Activated B cell treated with CpG ODN at 0.5 μM for 24 hours (primary cell): Measurements from ENCODE around the gene WDR7. TPM values are rescaled to one million over a fixed set of nuclear protein-coding genes. Genes with fewer than 3 reads are reported as not detected.

Source experiments
- ATAC-seq: fragments of 200-7000 bp; cut with Tn5 transposase; one replicate; pipeline ENCODE4 v1.10.0; 2021; ENCODE audit warnings: low read depth, mild to moderate bottlenecking, moderate library complexity
- CTCF ChIA-PET: fragments of 350-600 bp; sonication (Branson Sonifier 250); formaldehyde crosslinking; loops from one replicate; lab custom pipeline; 2021; ENCODE audit warnings: antibody characterized with exemption; lab: Charles Lee
- POLR2A ChIA-PET: fragments of 350-600 bp; sonication (Branson Sonifier 250); formaldehyde crosslinking; loops from one replicate; lab custom pipeline; 2021; ENCODE audit warnings: antibody characterized with exemption; lab: Charles Lee
- DNase-seq: peaks from one replicate; pipeline ENCODE4 v3.0.0; 2022
- H3K27ac Mint-ChIP-seq: one replicate; pipeline ENCODE4 v1.8.0; 2020; ENCODE audit warnings: mixed read lengths
- H3K27me3 Mint-ChIP-seq: one replicate; pipeline ENCODE4 v1.8.0; 2021; ENCODE audit warnings: mixed read lengths
- H3K36me3 Mint-ChIP-seq: one replicate; pipeline ENCODE4 v1.8.0; 2021; ENCODE audit warnings: low read depth, mixed read lengths
- H3K4me1 Mint-ChIP-seq: one replicate; pipeline ENCODE4 v1.8.0; 2021; ENCODE audit warnings: mixed read lengths
- H3K4me3 Mint-ChIP-seq: one replicate; pipeline ENCODE4 v1.8.0; 2020; ENCODE audit warnings: mild to moderate bottlenecking, mixed read lengths
- H3K9me3 Mint-ChIP-seq: one replicate; pipeline ENCODE4 v1.8.0; 2020; ENCODE audit warnings: mixed read lengths
- intact Hi-C: fragments of 100-400 bp; cut with micrococcal nuclease; formaldehyde crosslinking; loops from one replicate; pipeline ENCODE4 v1.15.1; 2024
- total RNA-seq: library from RNA; stranded (reverse); gene quantifications from 2 replicates; pipeline ENCODE4 v1.2.3, GENCODE V29; 2022
- TF ChIP-seq, protein P1 (sequence below): fragments of 200-600 bp; IDR thresholded peaks from one replicate; pipeline ENCODE4 v1.8.0; 2022; ENCODE audit warnings: antibody characterized with exemption, mild to moderate bottlenecking

Gene WDR7
- total RNA-seq, 1 donor from 2014 or later = 33.4 TPM

DNA sequence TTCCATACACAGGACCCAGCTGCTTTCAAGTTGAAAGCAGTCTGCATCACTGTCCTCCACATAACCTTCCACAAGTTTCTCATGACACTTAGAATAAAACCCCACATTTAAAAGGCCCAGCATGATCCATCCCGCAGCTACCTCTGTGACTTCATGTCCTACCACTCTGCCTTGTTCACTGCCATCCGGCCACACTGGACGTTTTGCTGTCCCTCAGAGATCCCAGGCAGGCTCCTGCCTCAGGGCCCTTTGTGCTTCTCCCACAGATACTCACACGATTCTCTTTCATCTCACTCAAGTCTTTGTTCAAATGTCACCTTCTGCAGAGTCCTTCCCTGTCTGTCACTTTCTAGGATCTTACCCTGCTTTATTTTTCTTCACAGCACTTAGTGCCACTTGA lies 262.8 kb downstream of the WDR7 start:
- CTCF ChIA-PET = no interaction called here
- no peak for ATAC-seq
- Mint-ChIP-seq H3K36me3 (peaks cover 11% of the 10 kb centered on the region), H3K4me1 (no peaks in the 10 kb centered on the region), H3K27ac (no peak overlapping the region), H3K27me3 (no peaks in the 10 kb centered on the region), H3K9me3 (no peaks in the 10 kb centered on the region), H3K4me3 (no peak overlapping the region)
- TF ChIP-seq, protein P1, sequence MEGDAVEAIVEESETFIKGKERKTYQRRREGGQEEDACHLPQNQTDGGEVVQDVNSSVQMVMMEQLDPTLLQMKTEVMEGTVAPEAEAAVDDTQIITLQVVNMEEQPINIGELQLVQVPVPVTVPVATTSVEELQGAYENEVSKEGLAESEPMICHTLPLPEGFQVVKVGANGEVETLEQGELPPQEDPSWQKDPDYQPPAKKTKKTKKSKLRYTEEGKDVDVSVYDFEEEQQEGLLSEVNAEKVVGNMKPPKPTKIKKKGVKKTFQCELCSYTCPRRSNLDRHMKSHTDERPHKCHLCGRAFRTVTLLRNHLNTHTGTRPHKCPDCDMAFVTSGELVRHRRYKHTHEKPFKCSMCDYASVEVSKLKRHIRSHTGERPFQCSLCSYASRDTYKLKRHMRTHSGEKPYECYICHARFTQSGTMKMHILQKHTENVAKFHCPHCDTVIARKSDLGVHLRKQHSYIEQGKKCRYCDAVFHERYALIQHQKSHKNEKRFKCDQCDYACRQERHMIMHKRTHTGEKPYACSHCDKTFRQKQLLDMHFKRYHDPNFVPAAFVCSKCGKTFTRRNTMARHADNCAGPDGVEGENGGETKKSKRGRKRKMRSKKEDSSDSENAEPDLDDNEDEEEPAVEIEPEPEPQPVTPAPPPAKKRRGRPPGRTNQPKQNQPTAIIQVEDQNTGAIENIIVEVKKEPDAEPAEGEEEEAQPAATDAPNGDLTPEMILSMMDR = no peak
- intact Hi-C loops = no loop called here
- POLR2A ChIA-PET = no interaction called here
- DNase-seq = no peak

DNA sequence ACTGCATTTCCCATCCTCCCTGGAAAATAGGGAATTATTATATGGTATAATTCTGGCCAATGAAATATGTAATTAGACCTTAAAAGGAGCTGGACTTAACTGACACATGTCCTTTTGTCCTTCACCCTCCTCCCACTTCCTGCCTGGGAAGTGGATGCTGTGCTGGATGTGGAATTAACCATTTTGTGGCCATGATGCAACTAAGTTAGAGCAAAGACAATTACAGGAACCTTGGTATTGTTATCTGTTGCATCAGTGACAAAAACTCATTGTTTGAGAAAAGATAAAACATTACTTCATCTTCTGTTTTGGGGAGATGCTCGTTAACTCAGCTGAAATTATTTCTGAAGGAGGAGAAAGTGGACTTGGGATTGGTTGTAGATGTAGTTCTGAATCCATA lies 268.0 kb downstream of the WDR7 start:
- Mint-ChIP-seq H3K27ac (no peak overlapping the region), H3K36me3 (peaks cover 4% of the 10 kb centered on the region), H3K4me3 (no peak overlapping the region), H3K4me1 (peaks cover 13% of the 10 kb centered on the region), H3K27me3 (no peaks in the 10 kb centered on the region), H3K9me3 (no peaks in the 10 kb centered on the region)
- no peak for DNase-seq
- ATAC-seq = no peak
- intact Hi-C loops = no loop called here
- ChIA-PET CTCF (no interaction called here), POLR2A (no interaction called here)
- TF ChIP-seq, protein P1 = no peak

DNA sequence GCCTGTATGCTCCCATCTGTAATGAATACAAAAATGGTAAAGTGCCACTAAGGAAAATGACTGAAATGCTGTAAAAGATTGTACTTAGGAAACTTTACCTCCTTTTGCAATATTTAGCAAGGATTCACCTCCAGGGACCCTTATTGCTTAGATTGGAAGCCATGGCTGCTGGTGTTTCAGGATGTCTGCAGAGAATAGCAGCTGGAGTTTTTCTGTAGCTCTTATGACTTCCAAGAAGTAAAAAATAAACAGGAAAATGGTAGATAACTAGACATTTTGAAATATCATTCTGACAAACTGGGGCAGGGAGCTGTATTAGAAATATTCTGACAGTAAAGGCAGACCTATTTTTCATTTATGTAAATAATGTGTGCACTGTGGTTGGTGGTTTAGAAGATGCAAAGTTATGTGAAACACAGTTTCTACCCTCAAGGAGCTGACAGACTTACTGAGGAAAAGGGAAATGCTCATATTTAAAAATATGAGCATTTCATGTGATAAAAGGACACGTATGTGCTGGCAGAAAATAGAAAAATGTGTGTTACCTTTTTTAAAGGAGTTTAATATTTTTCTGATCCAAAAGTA lies 270.8 kb downstream of the WDR7 start:
- Mint-ChIP-seq H3K27ac (no peak overlapping the region), H3K4me1 (peaks cover 13% of the 10 kb centered on the region), H3K27me3 (no peaks in the 10 kb centered on the region), H3K9me3 (no peaks in the 10 kb centered on the region), H3K36me3 (peaks cover 19% of the 10 kb centered on the region), H3K4me3 (no peak overlapping the region)
- TF ChIP-seq, protein P1 = no peak
- intact Hi-C loops = no loop called here
- DNase-seq (no peak), ATAC-seq (no peak)
- POLR2A ChIA-PET = no interaction called here
- CTCF ChIA-PET = no interaction called here

DNA sequence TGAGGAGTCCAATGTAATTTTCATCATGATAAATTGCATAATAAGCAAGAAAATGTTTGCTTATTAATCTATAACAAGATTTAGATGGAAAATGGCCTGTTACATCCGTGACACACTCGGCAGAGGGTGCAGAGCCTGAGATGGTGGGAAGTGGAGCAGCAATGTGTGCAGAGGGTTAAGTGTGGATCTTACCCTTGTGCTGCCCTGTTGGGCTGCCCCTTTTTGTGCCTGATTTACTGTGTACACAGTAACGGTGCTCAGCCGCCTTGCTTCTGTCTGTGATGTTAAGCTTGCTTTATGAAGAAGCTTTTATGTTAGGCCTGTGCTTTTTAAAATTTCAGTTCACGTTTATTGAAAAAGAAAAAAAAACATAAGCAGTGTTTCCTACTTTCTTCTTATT lies 275.6 kb downstream of the WDR7 start:
- TF ChIP-seq, protein P1 = no peak
- Mint-ChIP-seq H3K9me3 (no peaks in the 10 kb centered on the region), H3K36me3 (peaks cover 45% of the 10 kb centered on the region), H3K4me3 (no peak overlapping the region), H3K27ac (no peak overlapping the region), H3K4me1 (peaks cover 5% of the 10 kb centered on the region), H3K27me3 (no peaks in the 10 kb centered on the region)
- CTCF ChIA-PET = no interaction called here
- intact Hi-C loops = no loop called here
- no peak for ATAC-seq
- no peak for DNase-seq
- POLR2A ChIA-PET = no interaction called here

DNA sequence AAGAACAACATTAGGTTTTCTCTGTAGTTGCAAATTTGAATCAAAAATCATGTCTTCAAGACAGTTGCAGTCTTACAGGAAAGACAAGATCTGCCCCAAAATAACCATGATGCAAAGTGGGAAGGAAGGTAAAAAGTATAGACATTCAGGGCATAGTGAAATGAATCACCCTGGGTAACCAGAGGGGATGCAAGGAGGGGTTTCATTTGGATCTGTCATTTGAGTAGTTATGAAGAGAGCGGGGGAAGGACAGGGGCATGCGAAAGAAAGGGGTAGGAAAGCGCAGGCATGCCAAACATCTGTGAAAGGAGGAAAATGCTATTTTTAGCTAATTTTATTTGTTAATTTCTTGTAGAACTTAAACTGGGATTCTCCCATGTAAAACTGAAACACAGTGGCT lies 276.6 kb downstream of the WDR7 start:
- H3K27me3 Mint-ChIP-seq = no peaks in the 10 kb centered on the region
- H3K9me3 Mint-ChIP-seq = no peaks in the 10 kb centered on the region
- DNase-seq (no peak), ATAC-seq (no peak)
- H3K4me1 Mint-ChIP-seq = no peaks in the 10 kb centered on the region
- intact Hi-C loops = no loop called here
- POLR2A ChIA-PET = no interaction called here
- peaks cover 47% of the 10 kb centered on the region for H3K36me3 Mint-ChIP-seq
- TF ChIP-seq, protein P1 = no peak
- H3K4me3 Mint-ChIP-seq = no peak overlapping the region
- CTCF ChIA-PET = no interaction called here
- H3K27ac Mint-ChIP-seq = no peak overlapping the region
